Measurements from ENCODE around the gene NTPCR.
"Not testable (repeated sequence)": the region's sequence is repeated elsewhere in the genome, so short reads cannot be mapped to it uniquely, and the experiment has no call there.

The NTPCR gene

DNA sequence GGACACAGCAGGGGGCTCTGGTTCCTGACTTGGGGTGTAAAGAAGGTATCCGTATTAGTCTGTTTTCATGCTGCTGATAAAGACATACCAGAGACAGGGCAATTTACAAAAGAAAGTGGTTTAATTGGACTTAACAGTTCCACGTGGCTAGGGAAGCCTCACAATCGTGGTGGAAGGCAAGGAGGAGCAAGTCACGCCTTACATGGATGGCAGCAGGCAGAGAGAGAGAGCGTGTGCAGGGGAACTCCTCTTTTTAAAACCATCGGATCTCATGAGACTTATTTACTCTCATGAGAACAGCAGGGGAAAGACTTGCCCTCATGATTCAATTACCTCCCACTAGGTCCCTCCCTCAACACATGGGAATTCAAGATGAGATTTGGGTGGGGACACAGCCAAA lies 23.2 kb upstream of the NTPCR start:
- H3K4me3 ChIP-seq (ENCODE audit: extremely low read depth, insufficient read depth, low read length, poor library complexity, severe bottlenecking); H3K36me3 ChIP-seq (ENCODE audit: control insufficient read depth, insufficient read depth, low read length); H3K4me1 ChIP-seq (ENCODE audit: control insufficient read depth, insufficient read depth, low read length, poor library complexity, severe bottlenecking); H3K27ac ChIP-seq (ENCODE audit: low read depth, low read length, severe bottlenecking); H3K9me3 ChIP-seq (ENCODE audit: control insufficient read depth, low read length): not testable (repeated sequence)
- WGBS, 2 experiments (ENCODE audit: insufficient coverage in 2 of 2), result 89 to 97% methylated on average over 4 to 6 of the region's 6 CpGs

DNA sequence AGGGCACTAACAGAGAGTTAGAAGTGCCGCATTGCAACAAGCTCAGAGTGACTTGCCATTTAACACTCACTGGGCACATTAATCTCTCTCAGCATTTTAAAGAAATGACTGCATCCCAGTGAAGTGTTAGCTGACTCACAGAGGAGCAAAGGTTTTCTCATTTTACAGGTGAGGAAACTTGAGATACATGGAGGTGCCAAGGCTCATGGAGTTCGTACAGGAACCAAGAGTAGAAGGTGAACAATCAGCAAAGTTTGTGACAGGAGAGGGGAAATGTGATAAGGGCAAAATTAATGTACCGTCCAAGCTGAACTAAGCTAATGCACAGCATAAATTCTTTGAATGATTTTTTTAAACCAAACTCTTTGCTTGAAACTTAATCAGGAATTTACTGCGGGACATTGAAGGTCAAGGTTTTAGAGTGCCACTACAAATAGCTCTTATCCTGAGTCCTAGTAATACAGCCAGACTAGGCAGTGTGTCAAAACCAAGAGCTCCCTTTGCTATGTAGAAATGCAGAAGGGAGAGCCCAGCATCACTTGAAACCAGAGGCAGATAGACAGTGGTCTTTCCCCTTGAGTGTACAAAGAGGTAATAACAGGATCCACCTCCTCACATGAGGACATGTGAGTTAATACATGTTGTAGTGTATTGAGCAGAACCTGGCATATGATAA lies 22.4 kb upstream of the NTPCR start:
- no peak overlapping the region for H3K27ac ChIP-seq (ENCODE audit: low read depth, low read length, severe bottlenecking)
- no peaks in the 10 kb centered on the region for H3K9me3 ChIP-seq (ENCODE audit: control insufficient read depth, low read length)
- H3K36me3 ChIP-seq (ENCODE audit: control insufficient read depth, insufficient read depth, low read length), result no peaks in the 10 kb centered on the region
- H3K4me1 ChIP-seq (ENCODE audit: control insufficient read depth, insufficient read depth, low read length, poor library complexity, severe bottlenecking), result no peaks in the 10 kb centered on the region
- WGBS, 2 experiments (ENCODE audit: insufficient coverage in 2 of 2), result 85 to 93% methylated on average over 3 to 4 of the region's 4 CpGs
- H3K4me3 ChIP-seq (ENCODE audit: extremely low read depth, insufficient read depth, low read length, poor library complexity, severe bottlenecking), result no peak overlapping the region

DNA sequence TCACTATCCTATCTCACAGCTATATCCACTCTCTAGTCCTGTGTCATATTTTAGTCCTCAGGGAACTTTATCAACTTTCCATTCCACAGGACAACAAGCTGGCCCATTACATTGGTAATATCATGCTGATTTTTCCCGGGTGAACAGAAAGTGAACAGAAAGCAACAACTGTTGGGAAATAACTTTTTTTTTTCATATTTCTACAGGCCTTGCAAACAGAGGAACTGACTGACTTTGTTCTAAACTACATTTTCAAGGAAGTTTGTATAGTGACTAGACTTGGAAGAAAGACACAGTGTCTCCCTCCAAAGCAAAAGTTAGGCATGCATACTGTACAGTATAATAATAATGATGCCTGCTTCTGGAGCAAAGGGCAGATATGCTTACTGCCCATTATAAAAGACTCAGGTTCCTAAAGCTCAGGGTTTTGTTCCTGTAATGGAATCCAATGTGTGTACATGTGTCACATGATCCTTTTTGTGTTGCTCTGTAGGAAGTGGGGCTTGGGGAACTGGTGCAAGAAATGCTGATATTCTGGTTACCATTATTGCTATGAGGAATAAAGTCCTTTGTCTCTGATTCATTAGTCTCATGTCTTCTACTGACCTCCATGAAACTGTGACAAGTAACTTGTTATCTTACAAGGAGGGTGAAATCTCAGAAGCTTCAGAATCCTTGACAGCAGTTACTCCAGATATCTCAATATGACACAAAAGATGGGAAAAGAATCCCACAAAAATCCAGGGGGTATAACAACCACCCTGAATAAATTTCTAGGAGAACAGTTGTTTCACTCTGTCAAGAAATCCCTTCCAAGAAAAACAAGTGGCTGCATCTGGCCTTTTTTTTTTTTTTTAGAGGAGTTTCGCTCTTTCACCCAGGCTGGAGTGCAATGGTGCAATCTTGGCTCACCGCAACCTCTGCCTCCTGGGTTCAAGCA lies 17.7 kb upstream of the NTPCR start:
- WGBS, 2 experiments (ENCODE audit: insufficient coverage in 2 of 2), result 80% methylated on average over 1 of the region's 3 CpGs; no CpG with 5 or more reads in 1 of the 2 experiments
- no peaks in the 10 kb centered on the region for H3K9me3 ChIP-seq (ENCODE audit: control insufficient read depth, low read length)
- H3K27ac ChIP-seq (ENCODE audit: low read depth, low read length, severe bottlenecking), result no peak overlapping the region
- H3K4me3 ChIP-seq (ENCODE audit: extremely low read depth, insufficient read depth, low read length, poor library complexity, severe bottlenecking), result no peak overlapping the region
- no peaks in the 10 kb centered on the region for H3K36me3 ChIP-seq (ENCODE audit: control insufficient read depth, insufficient read depth, low read length)
- H3K4me1 ChIP-seq (ENCODE audit: control insufficient read depth, insufficient read depth, low read length, poor library complexity, severe bottlenecking), result no peaks in the 10 kb centered on the region

DNA sequence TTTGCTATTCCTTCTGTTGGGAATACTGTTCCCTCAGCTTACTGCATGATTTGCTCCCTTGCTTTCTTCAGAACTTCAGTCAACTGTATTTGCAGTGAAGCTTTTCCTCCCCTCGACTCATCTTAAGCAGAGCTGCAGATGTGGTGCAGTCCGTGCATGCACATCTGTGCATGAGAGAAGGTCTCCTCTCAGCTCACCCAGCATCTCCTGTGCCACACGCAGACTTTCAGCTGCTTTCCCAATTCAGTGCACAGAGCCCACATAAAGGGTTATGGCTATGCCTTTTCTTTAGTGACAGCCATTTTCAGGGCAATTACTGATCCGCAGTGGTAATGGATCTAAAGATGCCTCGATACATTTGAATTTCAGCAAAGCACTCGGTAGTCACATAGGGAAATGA lies 13.5 kb upstream of the NTPCR start:
- Histone ChIP-seq H3K4me1 (ENCODE audit: control insufficient read depth, insufficient read depth, low read length, poor library complexity, severe bottlenecking) (no peaks in the 10 kb centered on the region), H3K36me3 (ENCODE audit: control insufficient read depth, insufficient read depth, low read length) (no peaks in the 10 kb centered on the region), H3K27ac (ENCODE audit: low read depth, low read length, severe bottlenecking) (no peak overlapping the region), H3K9me3 (ENCODE audit: control insufficient read depth, low read length) (no peaks in the 10 kb centered on the region), H3K4me3 (ENCODE audit: extremely low read depth, insufficient read depth, low read length, poor library complexity, severe bottlenecking) (no peak overlapping the region)
- WGBS, 2 experiments (ENCODE audit: insufficient coverage in 2 of 2), result 95% methylated on average over 6 of the region's 6 CpGs

DNA sequence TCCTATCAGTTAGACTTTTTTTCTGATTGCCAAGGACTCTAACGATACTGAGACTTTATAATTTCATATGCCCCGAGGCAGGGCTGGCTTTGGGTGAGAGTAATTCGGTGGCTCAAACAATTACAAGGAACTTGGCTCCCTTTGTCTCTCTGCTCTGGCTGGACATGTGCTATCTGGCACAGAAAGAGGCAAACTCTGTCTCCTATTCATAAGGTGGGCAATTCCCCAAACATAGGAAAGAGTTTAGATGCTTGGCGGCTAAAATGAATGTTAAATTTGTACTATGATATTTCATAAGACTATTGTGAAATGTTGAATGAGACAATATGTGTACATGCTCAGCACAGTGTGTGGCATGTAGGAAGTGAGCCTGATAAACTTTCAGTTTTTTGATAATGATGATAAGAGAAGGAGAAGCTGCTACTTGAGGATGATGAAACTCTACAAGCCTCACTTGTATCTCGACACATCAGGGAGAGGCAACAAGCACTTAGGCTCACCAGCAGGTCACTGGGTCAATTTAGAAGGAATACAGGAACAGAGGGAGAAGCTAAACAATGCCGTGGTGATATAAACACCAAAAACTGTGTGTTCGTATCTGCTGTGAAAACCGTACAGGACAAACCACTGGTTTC lies 12.6 kb upstream of the NTPCR start:
- no peak overlapping the region for H3K27ac ChIP-seq (ENCODE audit: low read depth, low read length, severe bottlenecking)
- no peak overlapping the region for H3K4me3 ChIP-seq (ENCODE audit: extremely low read depth, insufficient read depth, low read length, poor library complexity, severe bottlenecking)
- no peaks in the 10 kb centered on the region for H3K9me3 ChIP-seq (ENCODE audit: control insufficient read depth, low read length)
- H3K4me1 ChIP-seq (ENCODE audit: control insufficient read depth, insufficient read depth, low read length, poor library complexity, severe bottlenecking), result no peaks in the 10 kb centered on the region
- WGBS, 2 experiments (ENCODE audit: insufficient coverage in 2 of 2), result 86 to 87% methylated on average over 5 of the region's 8 CpGs
- H3K36me3 ChIP-seq (ENCODE audit: control insufficient read depth, insufficient read depth, low read length), result no peaks in the 10 kb centered on the region

DNA sequence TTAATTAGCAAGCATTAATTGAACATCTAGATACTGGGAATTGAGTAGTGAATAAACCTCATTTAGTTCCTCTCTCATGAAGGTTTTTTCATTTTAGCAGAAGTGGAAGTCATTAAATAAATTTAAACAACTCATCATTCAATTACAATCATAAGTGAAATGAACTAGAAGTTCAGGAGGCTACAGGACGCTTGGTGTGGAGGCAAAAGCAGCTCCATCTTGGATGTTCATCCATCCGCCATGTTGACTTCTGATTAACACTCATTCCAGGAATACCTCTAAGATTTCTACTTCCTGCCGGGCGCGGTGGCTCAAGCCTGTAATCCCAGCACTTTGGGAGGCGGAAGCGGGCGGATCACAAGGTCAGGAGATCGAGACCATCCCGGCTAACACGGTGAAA lies 11.5 kb upstream of the NTPCR start:
- H3K4me1 ChIP-seq (ENCODE audit: control insufficient read depth, insufficient read depth, low read length, poor library complexity, severe bottlenecking), result no peaks in the 10 kb centered on the region
- no peak overlapping the region for H3K27ac ChIP-seq (ENCODE audit: low read depth, low read length, severe bottlenecking)
- no peaks in the 10 kb centered on the region for H3K9me3 ChIP-seq (ENCODE audit: control insufficient read depth, low read length)
- WGBS, 2 experiments (ENCODE audit: insufficient coverage in 2 of 2), result 85 to 100% methylated on average over 2 to 5 of the region's 11 CpGs
- no peaks in the 10 kb centered on the region for H3K36me3 ChIP-seq (ENCODE audit: control insufficient read depth, insufficient read depth, low read length)
- no peak overlapping the region for H3K4me3 ChIP-seq (ENCODE audit: extremely low read depth, insufficient read depth, low read length, poor library complexity, severe bottlenecking)

DNA sequence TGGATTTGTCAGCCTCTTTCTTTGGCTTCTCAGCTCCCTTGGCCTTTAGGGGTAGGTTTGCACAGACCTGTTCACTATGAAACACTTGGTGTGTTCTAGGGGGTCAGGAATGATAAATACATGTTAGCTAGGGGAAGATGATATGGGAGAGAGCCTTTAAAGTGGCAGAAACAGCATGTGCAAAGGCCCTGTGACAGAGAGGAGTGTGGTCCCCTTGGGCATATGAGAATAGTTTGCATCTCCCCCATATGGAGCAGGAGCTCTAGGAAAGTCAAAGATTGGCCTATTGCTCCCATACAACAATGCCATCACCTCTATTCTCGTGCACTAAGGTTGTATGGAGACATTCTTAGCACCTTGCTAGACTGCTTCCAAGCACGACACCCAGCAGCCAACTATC lies 10.7 kb upstream of the NTPCR start:
- Histone ChIP-seq H3K4me3 (ENCODE audit: extremely low read depth, insufficient read depth, low read length, poor library complexity, severe bottlenecking) (no peak overlapping the region), H3K27ac (ENCODE audit: low read depth, low read length, severe bottlenecking) (no peak overlapping the region), H3K36me3 (ENCODE audit: control insufficient read depth, insufficient read depth, low read length) (no peaks in the 10 kb centered on the region), H3K4me1 (ENCODE audit: control insufficient read depth, insufficient read depth, low read length, poor library complexity, severe bottlenecking) (no peaks in the 10 kb centered on the region), H3K9me3 (ENCODE audit: control insufficient read depth, low read length) (no peaks in the 10 kb centered on the region)
- WGBS, 2 experiments (ENCODE audit: insufficient coverage in 2 of 2), result 100% methylated on average over 2 of the region's 2 CpGs

DNA sequence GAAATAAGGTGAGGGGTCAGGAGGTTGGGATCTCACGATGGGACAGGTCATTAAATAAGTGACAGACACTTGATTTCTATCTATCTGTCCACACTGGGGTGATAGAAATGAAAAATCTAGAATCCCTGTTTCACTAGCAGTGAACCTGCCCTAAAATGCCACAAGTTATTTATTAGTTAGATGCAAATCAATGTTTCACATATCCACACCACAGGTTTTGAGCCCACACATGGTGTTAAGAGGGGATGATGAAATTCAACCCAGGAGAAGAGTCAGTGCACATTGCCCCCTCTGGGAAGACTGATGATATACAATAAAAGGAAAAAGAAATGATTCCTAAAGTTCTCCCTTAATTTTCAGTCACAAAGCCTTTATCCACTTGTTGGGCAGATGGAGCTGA lies 10.1 kb upstream of the NTPCR start:
- no CpG with 5 or more reads among the region's 1 CpG for WGBS, 2 experiments (ENCODE audit: insufficient coverage in 2 of 2)
- H3K4me1 ChIP-seq (ENCODE audit: control insufficient read depth, insufficient read depth, low read length, poor library complexity, severe bottlenecking), result no peaks in the 10 kb centered on the region

DNA sequence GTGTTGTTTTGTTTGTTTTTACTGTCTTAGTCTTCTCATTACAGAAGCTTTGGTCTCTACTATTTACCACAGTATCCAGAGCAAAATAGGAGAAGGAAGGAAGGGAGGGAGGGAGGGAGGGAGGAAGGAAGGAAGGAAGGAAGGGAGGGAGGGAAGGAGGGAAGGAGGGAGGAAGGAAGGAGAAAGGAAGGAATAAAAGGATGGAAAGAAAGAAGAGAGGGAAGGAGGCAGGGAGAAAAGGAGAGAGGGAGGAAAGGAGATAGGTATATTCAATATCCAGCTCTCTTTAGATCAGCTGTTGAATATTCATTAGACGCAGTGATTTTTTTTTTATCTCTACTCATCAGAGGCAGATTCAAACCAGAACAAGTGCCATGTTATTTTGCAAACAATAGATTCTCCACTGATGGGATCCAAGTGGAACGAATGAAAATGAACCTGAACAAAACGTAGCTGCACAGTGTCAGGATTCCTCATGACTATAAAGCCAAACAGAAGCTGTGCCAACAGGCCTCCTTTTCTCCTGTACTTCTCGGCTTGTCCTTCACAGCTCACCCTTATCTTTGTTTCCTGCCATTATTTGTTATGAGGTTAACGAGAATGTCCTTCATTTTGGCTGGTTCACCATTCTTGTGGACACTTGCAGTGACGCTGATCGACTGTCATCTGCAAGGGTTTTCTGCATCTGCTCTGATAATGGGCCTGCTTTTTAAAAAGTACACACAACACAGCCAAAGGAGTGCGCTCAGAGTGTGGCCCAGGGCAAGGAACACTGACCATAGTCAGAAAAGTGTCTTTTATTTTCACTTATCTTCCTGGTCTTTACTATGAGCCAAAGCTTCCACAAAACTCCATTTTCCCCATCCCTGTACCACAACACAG lies 7.8 kb upstream of the NTPCR start:
- Histone ChIP-seq H3K4me1 (ENCODE audit: control insufficient read depth, insufficient read depth, low read length, poor library complexity, severe bottlenecking) (no peaks in the 10 kb centered on the region), H3K27ac (ENCODE audit: low read depth, low read length, severe bottlenecking) (no peak overlapping the region), H3K4me3 (ENCODE audit: extremely low read depth, insufficient read depth, low read length, poor library complexity, severe bottlenecking) (no peak overlapping the region), H3K36me3 (ENCODE audit: control insufficient read depth, insufficient read depth, low read length) (no peaks in the 10 kb centered on the region), H3K9me3 (ENCODE audit: control insufficient read depth, low read length) (no peaks in the 10 kb centered on the region)
- 81 to 86% methylated on average over 6 of the region's 8 CpGs for WGBS, 2 experiments (ENCODE audit: insufficient coverage in 2 of 2)

More for the DNA sequence above, 10.1 kb upstream of the NTPCR start:
- Histone ChIP-seq H3K36me3 (ENCODE audit: control insufficient read depth, insufficient read depth, low read length) (no peaks in the 10 kb centered on the region), H3K9me3 (ENCODE audit: control insufficient read depth, low read length) (no peaks in the 10 kb centered on the region), H3K27ac (ENCODE audit: low read depth, low read length, severe bottlenecking) (no peak overlapping the region), H3K4me3 (ENCODE audit: extremely low read depth, insufficient read depth, low read length, poor library complexity, severe bottlenecking) (no peak overlapping the region)

DNA sequence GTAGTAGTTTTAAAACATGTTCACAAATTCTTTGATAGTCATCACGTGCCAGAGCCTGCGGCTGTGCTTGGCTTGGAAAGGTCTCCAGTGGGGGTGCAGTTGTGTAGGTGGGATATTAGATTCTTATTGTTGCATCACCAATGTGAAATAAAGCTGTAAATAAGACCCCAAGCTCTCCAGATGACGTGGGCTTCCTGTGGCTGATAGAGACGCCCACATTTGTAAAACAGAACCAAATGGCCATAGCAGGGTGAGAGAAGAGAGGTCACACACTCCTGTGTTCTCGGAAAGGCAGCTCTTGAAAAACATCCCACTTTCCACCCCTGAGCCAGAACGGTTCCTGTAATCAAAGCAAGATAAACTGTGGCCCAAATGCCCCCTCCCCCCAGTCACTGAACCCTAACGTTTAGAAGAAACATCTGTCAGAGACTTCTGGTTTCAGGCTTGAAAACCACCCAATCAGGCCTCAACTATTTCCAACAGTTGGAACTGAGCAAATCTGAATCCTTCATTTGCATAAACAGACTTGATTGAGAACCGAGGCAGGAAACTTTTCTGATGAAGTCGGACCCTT lies 6.6 kb upstream of the NTPCR start:
- no peak overlapping the region for H3K4me3 ChIP-seq (ENCODE audit: extremely low read depth, insufficient read depth, low read length, poor library complexity, severe bottlenecking)
- H3K9me3 ChIP-seq (ENCODE audit: control insufficient read depth, low read length), result no peaks in the 10 kb centered on the region
- WGBS, 2 experiments (ENCODE audit: insufficient coverage in 2 of 2), result 76 to 89% methylated on average over 4 to 7 of the region's 9 CpGs
- no peaks in the 10 kb centered on the region for H3K36me3 ChIP-seq (ENCODE audit: control insufficient read depth, insufficient read depth, low read length)
- H3K4me1 ChIP-seq (ENCODE audit: control insufficient read depth, insufficient read depth, low read length, poor library complexity, severe bottlenecking), result no peaks in the 10 kb centered on the region
- H3K27ac ChIP-seq (ENCODE audit: low read depth, low read length, severe bottlenecking), result no peak overlapping the region
